HG02759 (cell line): ENCODE results near the gene ARHGAP5.

Source experiments
- ATAC-seq: cut with Tn5 transposase; IDR thresholded peaks from one replicate; pipeline ENCODE4 v1.9.1; 2021; ENCODE audit warnings: mild to moderate bottlenecking, moderate library complexity; ENCODE audit not compliant: unreplicated experiment

ARHGAP5 gene

DNA sequence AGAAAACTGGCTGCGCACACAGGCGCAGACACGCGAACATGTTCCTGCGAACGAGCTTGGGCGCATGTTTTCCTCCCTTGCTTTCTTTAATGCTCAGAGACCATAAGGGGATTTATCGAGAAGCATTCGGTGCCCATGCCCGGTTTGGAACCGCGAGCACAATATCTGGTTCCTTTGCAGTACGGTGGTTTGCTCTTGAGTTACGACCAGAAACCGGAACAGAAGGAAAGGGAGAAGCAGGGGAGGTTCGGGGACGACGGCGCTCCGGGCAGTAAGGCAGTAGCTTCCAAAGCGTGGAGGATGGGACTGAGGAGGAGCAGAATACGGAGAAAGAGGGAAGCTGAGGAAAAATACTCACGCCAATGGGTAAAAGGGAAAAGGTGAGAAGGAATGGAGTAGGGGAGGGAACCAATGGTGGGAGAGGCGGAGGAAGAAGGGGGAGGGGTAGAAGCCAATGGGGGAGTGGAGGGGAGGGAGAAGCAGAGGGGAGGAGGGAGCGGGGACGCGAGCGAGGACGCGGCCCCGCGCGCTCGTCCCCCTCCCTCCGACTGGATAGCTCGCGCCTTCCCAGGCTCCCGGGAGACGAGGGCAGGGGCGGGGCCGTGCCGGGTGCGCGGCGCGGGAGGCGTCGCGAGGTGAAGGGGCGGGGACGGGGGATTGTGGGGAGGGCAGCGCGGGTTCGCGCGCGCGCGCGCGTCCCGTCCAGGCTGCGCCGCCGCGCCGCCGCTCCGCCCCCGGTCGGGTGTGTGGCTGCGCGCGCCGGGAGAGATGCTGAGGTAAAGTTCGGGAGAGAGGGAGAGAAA lies 625 bp upstream of the ARHGAP5 start:
- peak; percentile 65 for ATAC-seq

DNA sequence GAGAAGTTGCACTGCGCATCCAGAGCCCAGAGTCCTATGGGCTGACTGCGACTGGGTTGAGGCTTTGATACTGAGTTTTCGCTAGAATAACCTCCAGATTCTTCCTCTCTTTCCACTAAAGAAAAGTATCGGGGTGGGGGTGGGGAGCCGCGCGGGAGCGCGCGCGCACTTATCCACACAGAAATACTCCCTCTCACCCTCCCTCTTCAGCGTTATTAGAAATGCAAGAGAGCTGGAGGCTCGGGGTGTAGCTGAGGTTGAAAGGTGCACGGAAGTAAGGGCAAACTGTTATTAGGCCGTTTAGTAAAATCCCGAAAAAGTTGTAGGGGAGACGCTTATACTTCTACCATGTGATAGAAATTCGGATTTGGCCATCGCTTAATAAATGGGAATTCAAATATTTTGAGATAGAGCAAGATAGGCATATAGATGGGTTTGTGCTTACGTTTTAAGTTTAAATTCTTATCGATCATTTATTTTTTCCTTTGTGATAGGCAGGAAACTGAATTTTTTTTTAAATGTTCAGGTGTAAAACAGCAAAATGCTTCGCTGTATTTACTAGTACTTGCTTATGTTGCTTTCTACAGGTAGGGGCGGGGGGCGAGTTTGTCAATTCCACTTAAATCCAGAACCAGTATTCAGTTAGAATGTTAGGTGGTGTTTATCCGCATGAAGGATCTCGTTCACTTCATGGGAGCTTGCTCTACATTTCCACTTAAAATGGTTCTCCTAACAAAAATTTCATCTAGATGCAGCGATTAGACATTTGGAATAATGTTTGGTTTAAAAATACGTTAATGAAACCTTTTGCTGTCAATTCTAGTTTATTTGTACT lies 1.1 kb downstream of the ARHGAP5 start:
- no peak for ATAC-seq

DNA sequence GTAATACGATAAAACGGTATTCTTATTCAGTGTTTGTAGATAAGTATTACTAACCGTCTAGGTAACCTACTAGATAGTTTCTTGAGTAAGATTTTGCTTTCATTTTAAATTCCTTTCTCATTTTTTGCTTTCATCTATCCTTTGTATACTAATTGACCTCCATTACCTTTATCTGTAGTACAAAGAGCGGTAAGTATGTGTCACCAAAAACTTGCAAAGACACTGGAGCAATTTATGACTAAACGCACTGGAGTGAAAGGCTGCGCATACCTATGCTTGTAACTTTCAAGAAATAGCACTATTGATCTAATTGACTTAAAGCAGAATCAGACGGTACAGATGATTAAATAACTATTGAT lies 1.7 kb downstream of the ARHGAP5 start:
- no peak for ATAC-seq

DNA sequence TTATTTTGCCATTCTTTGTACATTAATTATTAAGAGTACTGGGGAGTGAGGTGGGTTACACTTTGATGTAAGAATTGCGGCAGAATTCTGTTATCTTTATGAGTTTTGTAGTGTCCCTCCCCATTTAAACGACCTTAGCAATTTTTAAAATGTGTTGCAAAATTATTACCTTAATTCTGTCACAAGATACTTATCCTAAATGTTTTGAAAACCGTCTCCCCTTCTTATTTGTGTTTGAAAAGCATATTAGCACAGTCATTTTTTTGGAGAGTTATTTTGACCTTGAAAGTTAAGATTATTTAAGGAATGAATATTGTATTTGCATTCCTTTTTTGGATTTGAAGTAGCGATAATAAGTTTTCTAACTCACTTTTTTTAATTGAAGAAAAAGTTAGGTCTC lies 2.2 kb downstream of the ARHGAP5 start:
- ATAC-seq: no peak

DNA sequence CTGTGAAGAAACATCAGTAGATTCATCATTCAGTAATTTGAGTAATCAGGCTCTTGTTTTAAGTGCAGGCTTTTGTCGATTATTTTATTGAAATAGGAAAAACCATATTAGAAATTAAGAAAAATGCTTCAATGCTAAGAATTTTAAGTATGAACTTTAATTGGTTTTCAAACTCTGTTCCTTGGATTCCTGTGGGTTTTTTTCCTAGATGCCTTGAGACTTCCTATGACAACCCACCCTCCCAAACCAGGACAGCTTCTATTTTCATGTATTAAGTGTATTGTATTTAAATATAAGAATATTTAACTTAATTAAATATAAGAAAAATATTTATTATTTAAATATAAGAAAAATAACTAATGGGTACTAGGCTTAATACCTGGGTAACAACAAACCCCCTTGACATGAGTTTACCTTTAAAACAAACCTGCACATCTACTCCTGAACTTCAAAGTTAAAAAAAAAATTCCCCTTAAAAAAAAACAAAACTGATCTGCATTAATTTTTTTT lies 3.0 kb downstream of the ARHGAP5 start:
- ATAC-seq: no peak

DNA sequence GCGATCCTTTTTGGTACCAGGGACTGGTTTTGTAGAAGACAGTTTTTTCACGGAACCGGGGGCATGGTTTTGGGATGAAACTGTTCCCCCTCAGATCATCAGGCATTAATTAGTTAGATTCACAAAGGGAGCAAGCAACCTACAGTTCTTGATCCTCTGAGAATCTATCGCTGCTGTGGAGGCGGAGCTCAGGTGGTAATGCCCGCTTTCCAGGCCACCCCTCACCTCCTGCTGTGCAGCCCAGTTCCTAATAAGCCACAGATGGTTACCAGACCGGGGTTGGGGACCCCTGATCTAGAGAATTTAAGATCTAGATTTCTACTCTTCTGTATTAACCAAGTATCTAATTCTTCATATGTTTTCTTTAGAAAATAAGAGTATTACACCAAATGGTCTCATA lies 4.8 kb downstream of the ARHGAP5 start:
- no peak for ATAC-seq

DNA sequence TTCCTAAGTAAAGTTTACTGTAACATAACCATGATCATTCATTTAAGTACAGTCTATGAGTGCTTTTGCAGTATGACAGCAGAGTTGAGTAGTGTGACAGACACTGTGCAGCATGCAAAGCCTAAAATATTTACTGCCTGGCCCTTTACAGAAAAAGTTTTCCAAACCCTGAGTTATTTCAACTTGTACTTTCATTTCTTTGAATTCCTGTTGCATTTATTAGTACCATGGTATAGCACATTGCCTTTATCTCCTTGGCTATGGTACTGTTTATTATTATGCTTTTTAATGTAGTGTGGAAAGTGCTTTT lies 6.2 kb downstream of the ARHGAP5 start:
- no peak for ATAC-seq

DNA sequence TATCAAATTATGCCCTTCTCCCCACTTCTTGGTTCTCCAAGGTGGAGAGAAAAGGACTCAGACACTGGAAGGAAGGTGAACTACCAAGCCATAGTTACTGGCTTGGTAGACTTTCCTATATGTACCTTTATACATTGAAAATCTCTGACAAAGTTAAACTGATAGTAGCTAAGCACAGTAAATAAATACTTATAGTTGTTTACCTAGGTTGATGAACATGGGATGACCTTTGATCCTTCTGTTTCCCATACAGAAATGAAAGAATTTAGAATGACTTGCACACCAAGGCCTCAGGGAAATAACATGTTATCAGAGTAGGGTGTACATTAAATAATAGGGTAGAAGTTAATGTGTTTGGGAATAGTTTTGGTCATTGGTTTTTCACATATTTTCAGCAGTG lies 6.7 kb downstream of the ARHGAP5 start:
- no peak for ATAC-seq

DNA sequence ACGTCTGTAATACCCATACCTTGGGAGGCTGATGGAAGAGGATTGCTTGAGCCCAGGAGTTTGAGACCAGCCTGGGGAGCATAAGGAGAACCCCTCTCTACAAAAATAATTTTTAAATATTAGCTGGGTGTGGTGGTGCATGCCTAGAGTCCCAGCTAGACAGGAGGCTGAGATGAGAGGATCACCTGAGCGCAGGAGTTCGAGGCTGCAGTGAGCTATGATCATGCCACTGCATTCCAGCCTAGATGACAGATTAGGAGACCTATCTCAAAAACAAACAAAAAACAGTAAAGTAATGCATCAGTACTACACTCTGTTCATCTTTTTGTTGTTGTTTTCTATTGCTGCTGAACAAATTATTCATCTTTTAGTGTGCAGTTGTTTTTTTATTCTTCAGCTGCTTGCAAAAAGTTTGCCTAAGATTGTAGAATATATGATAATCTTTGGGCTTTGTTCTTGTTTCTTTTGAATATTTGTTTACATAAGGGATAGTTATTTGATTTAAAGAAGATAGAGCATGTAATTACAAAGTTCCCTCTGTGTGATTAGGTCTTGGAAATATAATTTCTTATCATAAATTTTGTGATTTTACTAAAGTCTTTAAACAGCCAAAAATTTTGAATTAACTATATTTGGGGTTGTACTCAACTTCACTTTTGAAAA lies 8.2 kb downstream of the ARHGAP5 start:
- ATAC-seq: no peak

DNA sequence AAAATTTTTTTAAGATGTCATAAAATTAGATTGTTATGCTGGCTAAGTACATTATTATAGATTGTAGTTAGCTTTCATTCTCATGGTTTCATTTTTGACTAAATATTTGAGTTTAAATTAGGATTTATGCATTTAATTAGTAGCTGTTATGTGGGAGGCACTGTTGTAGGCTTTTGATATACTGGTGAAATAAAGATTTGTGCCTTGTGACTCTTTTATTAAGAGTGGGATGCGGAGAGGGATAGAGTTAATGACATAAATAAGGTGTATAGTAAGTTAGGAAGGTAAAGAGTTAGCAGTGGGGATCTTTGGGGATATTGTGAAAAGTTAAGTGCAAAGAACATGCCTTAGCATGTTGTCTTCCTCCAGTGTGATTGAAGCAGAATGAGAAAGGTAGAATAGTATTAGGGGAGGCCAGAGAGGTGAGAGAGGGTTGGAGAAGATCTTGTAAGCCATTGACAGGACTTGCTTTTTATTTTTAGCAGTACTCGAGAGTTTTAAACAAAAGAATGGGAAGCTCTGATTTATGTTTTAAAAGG lies 8.8 kb downstream of the ARHGAP5 start:
- ATAC-seq: no peak

DNA sequence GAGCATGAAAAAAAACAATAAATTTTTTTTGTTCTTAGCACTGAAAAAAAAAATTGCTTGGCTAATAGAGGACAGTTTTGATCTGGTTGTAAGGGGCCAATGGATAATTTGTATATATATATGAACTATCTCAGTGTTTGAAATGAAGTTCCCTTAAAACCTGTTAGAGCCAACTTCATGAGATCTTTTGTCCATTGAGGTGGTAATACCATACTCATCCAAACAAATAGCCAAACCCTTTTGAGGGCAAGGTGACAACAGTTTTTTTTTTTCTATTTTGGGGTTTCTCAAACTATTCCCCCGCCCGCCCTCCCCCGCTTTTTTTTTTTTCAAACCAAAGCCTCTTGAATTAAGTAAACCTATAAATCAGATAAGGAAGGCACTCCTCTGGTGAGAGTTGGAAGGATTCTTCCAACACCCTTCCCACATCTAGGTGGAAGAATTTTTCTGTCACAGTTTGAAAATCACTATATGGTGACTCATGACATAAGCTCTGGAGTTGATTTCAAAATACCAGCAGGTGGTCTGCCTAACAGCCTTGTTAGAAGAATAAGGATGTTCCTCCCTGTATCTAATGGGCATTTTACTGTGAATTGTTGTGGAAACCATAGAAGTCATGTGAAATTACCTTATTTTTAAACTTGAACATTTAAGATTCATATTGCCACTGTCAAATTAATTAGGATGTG lies 10.2 kb downstream of the ARHGAP5 start:
- ATAC-seq: no peak

DNA sequence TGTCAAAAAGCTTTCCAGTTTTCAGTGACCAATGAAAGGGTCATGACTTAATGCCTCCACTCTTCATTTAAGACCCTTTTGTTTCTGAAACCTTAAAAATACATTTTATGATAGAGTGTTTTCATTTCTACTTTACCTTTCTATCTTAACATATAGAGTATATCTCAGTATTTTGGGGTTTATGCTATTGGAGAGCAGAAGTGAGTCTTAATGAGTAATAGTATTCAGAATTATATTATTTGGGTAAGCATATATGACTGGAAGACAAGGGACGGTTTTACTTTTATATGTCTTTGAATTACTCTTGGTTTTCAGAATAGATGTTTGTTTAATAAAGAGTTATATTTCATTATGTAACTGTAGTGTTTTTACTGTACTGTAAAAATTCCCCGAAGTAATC lies 10.8 kb downstream of the ARHGAP5 start:
- ATAC-seq: no peak

DNA sequence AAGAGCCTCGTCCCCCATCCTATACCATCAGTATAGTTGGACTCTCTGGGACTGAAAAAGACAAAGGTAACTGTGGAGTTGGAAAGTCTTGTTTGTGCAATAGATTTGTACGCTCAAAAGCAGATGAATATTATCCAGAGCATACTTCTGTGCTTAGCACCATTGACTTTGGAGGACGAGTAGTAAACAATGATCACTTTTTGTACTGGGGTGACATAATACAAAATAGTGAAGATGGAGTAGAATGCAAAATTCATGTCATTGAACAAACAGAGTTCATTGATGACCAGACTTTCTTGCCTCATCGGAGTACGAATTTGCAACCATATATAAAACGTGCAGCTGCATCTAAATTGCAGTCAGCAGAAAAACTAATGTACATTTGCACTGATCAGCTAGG lies 13.6 kb downstream of the ARHGAP5 start:
- ATAC-seq: no peak

DNA sequence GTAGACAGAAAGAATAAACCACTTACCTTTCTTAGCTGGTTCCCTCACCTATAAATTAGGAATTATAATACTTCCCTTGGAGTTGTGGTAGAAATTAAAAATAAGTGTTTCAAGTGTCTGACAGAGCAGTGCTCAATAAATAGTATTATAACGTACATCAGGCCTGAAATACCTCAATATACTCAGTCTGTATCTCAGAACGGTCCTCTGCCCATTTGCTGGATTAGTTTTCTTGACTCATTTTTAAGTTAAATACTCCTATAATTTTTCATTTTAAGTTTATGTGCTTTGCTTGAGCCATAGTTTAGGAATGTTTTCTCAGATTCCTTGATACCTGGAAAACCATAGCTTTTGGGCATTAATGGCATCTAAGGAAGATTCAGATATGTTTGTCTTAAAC lies 22.4 kb downstream of the ARHGAP5 start:
- ATAC-seq: no peak

DNA sequence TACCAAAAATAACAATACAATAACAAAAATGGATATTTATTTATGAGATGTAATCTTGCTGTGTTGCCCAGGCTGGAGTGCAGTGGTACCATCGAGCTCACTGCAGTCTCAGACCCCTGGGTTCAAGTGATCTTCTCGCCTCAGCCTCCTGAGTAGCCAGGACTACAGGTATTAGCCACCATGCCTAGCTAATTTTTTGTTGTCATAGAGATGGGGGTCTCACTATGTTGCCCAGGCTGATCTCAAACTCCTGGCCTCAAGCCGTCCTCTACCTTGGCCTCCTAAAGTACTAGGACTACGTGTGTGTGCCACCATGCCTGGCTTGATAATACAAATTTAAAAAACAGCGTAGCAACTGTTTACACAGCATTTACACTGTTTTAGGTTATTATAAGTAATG lies 23.1 kb downstream of the ARHGAP5 start:
- no peak for ATAC-seq

DNA sequence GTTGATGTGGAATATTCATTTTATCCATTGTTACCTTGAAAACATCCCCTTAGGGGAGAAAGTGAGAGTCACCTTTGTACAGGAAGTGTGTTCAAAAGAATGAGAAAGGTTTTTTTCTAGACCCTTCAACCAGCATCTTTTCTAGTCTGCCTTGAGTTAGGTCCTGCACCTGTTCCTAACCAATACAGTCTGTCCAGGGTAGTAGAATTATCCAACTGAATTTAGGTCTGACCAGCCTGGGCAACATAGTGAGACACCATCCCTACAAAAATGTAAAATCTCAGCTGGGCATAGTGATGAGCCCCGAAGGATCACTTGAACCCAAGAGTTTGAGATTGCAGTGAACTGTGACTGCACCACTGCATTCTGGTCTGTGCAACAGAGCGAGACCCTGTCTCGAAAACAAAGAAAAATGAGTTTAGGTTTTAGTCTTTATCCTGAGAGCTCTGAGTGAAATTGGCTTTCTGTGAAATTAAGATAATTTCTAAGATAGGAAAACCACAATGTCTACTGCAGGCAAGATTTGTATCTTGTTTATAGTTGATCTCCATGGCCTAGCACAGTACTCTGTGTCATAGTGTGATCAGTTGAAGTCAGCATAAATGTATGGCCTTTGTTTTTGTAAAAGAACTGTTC lies 25.2 kb downstream of the ARHGAP5 start:
- peak; percentile 88 for ATAC-seq

DNA sequence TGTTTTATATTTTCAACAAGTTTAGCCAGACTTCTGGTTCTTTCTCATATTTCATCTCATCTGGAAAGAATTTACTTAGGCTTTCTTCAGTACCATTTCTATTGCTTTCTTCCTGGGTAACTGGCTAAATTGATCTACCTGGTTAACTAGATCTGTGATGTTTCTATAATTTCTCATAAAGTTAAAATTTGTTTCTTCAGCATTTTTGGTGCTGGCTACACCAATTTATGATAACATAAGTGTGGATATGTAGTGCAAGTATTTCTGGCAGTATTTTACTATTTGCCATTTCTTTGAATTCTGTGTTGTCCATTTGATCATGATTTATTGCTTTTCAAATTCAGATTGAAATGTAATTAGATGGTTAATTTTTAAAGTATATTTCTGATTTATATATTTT lies 25.9 kb downstream of the ARHGAP5 start:
- no peak for ATAC-seq

DNA sequence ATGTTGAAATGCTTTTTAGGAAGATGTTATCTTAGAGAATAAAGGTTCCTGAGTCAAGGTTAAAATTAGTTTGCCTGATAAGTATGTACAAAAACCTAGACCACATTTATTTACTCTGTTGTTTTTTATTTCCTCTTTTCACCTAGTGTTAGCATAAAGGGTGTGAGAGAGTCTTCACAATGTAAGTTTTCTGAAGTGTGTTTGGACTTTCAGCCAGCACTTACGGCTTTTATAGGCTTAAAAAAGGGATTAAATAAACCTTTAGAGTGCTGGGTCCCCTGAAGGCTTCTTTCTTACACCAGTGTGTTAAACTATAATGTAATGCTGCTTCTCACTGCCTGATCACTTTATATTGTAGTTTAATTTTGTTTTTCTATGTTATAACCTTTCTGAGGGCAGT lies 27.2 kb downstream of the ARHGAP5 start:
- ATAC-seq: no peak

DNA sequence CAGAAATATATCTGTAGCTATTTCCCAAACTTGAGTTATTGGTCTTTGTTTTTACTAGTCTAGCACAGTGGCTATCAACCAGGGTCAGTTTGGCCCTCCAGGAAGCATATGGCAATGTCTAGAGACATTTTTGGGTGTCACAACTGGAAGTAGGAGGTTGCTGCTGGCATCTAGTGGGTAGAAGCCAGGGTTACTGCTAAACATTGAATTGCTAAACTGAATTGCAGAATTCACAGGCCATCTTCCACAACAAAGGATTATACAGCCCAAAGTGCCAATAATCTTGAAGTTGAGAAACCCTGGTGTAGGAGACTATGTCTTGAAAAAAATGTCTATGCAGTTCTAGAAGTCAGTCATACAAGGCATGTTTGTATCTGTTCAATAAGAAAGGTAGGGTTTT lies 27.7 kb downstream of the ARHGAP5 start:
- ATAC-seq: no peak
